ENCODE data around the gene OR5A2. TPM values are rescaled to one million over a fixed set of nuclear protein-coding genes. Genes with fewer than 3 reads are reported as not detected.
"Not testable (repeated sequence)": the region's sequence is repeated elsewhere in the genome, so short reads cannot be mapped to it uniquely, and the experiment has no call there.

The OR5A2 gene
- total RNA-seq, 1 donor from 2014 or later: not detected

GRCh38 chr11:59456661-59457060 is 30.4 kb upstream of the OR5A2 start, which contains the start of gene OR4D6:
OR4D6 (plus strand) TSS chr11:59456961; CDS start chr11:59456961, 0 bp downstream.
- no peak for TF ChIP-seq CTCF (IDR thresholded peaks at IDR 0.05)
- no peaks in the 10 kb centered on the region for H3K4me1 ChIP-seq
- DNase-seq (no peak), ATAC-seq (no peak)
- no peak within 1 kb of the TSS for H3K4me3 ChIP-seq
- H3K27me3 ChIP-seq: no peaks in the 10 kb centered on the region
- H3K9me3 ChIP-seq: no peaks in the 10 kb centered on the region
- H3K36me3 ChIP-seq: no peaks in the 10 kb centered on the region
- intact Hi-C loops (cut with DNase I): no loop called here
- no peak within 1 kb of the TSS for H3K27ac ChIP-seq

DNA sequence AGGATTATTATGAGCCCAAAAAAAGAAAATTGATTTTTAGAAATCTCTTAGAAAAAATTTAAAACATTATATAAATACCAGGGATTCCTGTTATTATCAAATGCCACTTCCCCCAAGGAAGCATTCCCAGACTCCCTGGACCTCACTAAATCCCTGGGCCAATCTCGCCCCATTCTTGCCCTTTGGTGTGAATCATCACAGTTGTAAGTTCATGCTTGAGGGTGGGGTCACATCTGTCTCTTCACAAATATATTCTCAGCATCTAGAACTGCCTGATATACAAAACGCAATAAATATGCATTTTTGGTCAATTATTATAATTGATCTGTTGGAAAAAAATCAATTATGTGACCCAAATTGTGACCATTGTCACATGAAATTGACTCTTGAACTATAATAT is 22.3 kb upstream of the OR5A2 start:
- no peak for ATAC-seq
- intact Hi-C loops (cut with DNase I): no loop called here

DNA sequence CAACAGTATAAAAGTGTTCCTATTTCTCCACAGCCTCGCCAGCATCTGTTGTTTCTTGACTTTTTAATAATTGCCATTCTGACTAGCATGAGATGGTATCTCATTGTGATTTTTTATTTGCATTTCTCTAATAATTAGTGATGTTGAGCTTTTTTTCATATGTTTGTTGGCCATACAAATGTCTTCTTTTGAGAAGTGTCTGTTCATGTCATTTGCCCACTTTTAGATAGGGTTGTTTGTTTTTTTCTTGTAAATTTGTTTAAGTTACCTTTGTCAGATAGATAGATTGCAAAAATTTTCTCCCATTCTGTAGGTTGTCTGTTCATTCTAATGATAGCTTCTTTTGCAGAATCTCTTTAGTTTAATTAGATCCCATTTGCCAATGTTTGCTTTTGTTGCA is 19.4 kb upstream of the OR5A2 start:
- H3K9me3 ChIP-seq; H3K27me3 ChIP-seq; DNase-seq; H3K4me3 ChIP-seq; H3K27ac ChIP-seq; ATAC-seq; intact Hi-C loops (cut with DNase I); H3K4me1 ChIP-seq; H3K36me3 ChIP-seq: not testable (repeated sequence)

More for the DNA sequence above, 22.3 kb upstream of the OR5A2 start:
- Histone ChIP-seq H3K27ac (no peak overlapping the region), H3K9me3 (no peaks in the 10 kb centered on the region), H3K4me3 (no peak overlapping the region), H3K27me3 (no peaks in the 10 kb centered on the region), H3K36me3 (no peaks in the 10 kb centered on the region), H3K4me1 (no peaks in the 10 kb centered on the region)
- no peak for TF ChIP-seq CTCF (IDR thresholded peaks at IDR 0.05)
- DNase-seq: no peak

DNA sequence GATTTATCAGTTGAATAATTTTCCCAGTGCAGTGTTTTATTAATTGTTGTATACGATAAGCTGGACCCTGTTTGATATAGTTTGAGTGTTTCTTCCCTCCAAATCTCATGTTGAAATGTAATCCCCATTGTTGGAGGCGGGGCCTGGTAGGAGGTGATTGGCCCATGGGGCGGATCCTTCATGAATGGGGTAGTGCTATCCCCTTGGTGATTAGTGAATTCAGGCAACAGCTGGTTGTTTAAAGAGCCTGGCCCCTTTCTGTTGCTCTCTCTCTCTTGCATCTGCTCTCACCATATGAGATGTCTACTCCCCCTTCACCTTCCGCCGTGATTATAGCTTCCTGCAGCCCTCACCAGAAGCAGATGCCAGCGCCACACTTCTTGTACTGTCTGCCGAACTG is 11.6 kb upstream of the OR5A2 start:
- TF ChIP-seq CTCF (IDR thresholded peaks at IDR 0.05): no peak
- Histone ChIP-seq H3K4me1 (peaks cover 4% of the 10 kb centered on the region), H3K27me3 (no peaks in the 10 kb centered on the region), H3K4me3 (no peak overlapping the region), H3K36me3 (no peaks in the 10 kb centered on the region), H3K27ac (no peak overlapping the region), H3K9me3 (no peaks in the 10 kb centered on the region)
- DNase-seq: no peak
- intact Hi-C loops (cut with DNase I): no loop called here
- no peak for ATAC-seq

DNA sequence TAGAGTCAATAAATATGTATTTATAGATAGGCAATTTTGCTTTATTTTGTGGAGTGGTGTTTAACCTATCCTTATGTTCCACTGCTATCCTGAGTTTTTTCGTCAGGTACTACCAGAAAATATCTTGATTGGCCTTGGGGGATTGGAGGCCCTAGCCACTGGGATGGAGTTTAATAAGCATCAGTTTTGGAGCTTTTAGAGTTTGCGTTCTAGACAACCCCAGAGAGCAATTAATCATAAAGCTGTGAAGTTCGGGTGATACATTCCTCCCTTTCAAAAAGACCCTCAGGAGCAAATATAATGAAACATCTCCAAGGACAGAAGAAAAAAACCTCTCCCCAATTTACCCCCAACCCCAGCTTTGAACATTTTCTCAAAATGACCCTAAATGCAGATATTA is 10.0 kb upstream of the OR5A2 start, which contains the start of gene OR5A1:
OR5A1 (plus strand) TSS at position 301 of the 400 bp plus-strand sequence. CDS start 6,700 bp downstream, outside the sequence.
- no peaks in the 10 kb centered on the region for H3K27me3 ChIP-seq
- ATAC-seq (no peak), DNase-seq (no peak)
- H3K9me3 ChIP-seq: no peaks in the 10 kb centered on the region
- H3K36me3 ChIP-seq: no peaks in the 10 kb centered on the region
- no peak within 1 kb of the TSS for H3K27ac ChIP-seq
- intact Hi-C loops (cut with DNase I): no loop called here
- H3K4me3 ChIP-seq: no peak within 1 kb of the TSS
- no peak for TF ChIP-seq CTCF (IDR thresholded peaks at IDR 0.05)
- H3K4me1 ChIP-seq: peaks cover 4% of the 10 kb centered on the region

- H3K4me1 ChIP-seq: no peaks in the 10 kb centered on the region
- no peak for DNase-seq
- no peak overlapping the region for H3K4me3 ChIP-seq
- intact Hi-C loops (cut with DNase I): no loop called here
- TF ChIP-seq CTCF (IDR thresholded peaks at IDR 0.05): peak; percentile 76
- H3K9me3 ChIP-seq: no peaks in the 10 kb centered on the region
- H3K36me3 ChIP-seq: no peaks in the 10 kb centered on the region
- no peaks in the 10 kb centered on the region for H3K27me3 ChIP-seq
- ATAC-seq: peak; percentile 81
- H3K27ac ChIP-seq: no peak overlapping the region
These were observed 3.8 kb upstream of the OR5A2 start for GRCh38 chr11:59429924-59430516.

Data from upper lobe of right lung (tissue), 1 donor.